ENCODE data around the gene MAPK4.

The MAPK4 gene

DNA sequence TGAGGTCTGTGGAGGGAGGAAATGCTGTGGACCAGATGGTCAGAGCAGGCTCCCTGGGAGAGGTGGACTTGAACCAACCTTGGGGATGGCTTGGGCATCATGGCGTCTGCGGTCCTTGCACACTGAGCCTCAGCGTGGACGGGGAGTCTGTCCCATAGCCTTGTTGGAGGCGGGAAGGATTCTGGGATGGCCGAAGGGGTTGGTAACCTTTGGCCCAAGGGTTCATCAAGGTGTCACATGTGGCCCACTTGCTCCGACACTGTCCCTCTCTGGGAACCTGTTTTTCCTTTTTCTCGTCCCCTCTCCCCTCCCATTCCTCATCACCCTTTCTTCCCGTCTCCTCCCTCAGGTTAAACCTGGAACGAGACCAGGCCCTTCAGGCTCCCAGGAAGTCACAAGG lies 66.4 kb downstream of the MAPK4 start:
- DNase-seq, result no peak

DNA sequence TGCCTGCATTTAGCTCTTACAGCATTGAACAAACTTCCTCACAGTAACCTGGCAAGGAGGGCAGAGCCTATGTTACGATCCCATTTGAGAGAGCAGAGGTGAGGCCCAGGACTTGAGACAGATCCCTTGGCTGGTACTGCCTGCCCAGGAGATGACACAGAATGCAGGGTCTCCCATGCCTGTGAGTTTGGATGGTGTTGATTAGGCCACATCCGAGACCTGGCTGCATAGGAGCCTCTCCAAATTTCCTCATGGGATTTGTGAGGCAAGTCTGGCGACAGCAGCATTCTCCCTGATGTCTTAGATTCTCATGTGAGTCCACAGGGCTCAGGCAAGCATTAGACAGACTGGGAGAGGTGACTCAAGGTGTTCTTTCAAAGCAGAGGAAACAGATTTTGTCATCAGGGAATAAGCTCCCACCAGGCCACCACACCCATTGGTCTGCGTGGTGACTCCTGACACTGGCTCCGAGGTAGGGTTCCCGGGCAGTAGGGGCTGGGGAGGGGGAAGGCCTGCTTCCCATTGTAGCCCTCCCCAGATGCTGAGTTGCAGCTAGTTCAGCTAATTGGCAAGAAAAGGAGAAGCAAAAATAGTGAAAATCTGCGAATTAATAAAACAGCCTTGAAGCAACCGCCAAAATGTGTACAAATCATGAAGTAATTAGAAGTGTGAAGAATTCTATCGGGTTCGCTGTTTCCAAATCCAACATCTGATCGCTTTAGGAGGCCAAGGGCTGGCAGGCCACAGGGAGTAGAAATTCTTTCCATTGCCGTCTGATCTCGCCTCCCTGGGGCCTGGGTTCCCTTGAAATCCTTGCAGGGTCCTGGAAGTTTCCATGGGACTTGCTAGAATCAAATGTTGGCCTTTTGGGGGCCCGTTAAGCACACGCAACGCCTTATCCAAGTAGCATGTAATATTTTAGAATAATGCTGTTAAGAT lies 68.0 kb downstream of the MAPK4 start:
- no peak for DNase-seq

DNA sequence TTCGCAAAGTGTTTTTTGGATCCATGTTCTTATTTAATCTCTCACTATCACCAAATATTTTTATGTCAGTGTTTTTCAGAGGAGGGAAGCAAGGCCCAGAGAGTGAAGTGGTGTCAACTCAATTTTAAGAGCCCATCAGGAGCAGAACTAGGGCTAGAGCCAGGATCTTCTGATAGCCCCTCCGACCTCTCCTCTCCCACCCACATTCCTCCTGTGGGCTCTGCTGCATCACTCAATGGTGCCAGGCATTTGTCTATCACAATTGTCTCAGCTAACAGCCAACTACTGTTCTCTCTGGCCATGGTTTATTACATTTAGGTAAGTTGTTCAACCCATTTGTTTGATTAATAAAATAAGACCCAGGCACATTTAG lies 68.6 kb downstream of the MAPK4 start:
- no peak for DNase-seq

DNA sequence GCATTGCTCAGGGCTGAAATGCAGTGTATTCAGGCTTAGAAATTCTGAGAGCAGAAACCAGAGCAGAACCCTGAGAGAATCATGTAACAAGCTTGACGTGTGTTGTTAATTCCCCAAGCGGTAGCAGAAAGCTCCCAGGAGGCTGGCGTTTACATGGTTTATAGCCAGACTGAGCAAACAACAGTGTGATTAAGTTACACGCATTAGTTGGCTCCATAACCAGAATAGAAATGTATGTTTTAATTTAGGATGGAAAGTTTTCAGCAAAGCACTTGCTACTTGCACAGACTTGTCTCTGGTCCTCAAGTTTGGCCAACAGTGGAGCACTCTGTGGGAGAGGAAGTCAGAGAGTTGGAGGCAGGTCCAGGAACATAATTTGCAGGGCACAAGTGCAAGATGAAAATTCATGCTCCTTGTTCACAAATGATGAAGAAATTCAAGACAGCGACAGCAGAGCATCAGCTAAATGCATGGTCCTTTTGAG lies 69.3 kb downstream of the MAPK4 start:
- no peak for DNase-seq

DNA sequence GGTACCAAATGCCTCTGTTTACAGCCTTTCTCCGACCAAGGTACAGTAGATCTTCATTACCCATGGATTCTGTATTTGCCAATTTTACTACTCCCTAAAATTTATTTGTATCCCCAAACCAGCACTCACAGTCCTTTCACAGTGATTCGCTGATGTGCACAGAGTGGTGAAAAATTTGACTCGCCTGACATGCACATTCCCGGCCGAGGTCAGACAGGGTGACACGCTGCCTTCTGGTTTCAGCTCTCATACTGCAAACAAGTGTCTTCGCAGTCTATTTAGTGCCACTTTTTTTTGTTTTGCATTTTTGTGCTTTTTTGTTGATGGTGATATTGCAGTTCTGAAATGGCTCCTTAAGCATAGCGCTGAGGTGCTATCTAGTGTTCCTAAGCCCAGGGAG lies 71.0 kb downstream of the MAPK4 start:
- DNase-seq, result no peak

DNA sequence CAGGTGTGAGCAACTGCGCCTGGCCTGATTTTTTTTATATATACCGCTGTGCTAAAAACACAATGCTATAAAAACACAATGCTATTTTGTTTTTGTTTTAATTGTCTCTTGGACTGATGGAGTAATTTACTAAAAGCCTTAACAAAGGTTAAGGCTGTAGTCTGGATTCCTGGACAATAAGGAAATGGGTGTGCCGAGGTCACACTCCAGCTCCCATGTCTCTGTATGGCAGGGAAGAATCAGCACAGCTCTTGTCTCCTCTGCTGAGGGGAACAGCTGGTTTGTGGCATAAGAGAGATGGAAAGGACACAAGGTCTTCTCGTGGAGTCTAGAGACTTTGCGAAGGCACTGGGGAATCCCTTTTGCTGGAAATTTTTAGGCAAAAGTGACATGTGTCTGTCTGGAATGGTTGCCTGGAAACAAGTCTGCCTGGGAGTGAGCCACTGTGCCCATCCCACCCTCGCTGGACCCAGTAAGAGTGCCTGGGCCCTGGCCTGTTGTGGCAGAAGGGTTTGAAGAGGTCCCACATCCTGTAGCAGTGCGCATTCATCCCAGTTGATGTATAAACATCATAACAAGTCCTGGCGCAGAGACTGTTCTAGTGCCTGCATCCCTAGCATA lies 73.1 kb downstream of the MAPK4 start:
- DNase-seq, result no peak

DNA sequence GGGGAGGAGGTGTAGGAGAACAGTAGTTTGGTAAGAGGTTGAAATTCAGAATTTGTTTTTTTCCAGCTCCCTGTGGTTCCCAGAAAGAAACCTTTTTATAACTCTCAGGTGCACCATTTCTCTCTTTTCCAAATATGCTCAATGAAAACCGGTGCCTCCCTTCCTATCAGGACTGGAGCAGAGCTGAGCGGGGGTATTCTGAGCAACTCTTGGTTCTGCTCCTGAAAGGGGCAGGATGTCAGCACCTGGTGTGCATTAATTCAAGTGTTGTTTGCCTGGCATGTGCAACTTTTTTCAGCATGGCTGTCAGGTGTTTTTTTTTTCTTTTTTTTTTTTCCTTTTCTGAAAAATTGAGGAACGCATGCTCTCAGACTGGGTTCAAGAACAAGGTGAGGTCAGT lies 74.1 kb downstream of the MAPK4 start:
- DNase-seq, result no peak

DNA sequence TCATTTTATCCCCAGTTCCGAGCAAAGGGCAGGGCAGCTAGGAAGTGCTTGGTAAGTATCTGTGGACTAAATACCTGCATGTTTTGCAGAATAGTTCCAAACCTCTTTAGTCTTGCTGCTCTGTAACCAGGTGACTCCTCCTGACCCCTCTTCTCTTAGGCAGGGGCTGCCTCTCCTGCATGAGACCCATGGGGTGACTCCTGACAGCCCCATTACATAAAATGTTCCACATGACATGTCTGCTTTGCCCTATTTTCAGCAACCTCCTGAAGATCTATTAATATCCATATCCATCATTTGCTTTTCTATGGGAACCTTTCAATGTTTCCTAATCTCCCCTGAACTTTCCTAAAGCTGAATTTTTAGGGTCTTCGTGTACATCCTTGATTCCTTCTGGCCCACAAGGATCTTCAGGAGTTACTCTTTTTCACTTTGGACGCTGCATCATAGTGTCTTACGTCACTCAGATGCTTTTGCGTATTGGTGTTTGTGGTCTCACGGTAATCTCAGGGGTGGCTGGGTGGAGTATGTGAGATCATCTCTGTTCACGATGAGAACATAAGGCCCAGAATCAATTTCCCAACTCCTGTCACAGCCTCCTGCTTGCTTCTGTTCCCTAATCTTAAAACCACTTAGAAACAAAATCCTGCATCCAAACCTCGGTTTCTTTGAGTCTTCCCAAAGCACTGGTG lies 76.6 kb downstream of the MAPK4 start:
- no peak for DNase-seq

DNA sequence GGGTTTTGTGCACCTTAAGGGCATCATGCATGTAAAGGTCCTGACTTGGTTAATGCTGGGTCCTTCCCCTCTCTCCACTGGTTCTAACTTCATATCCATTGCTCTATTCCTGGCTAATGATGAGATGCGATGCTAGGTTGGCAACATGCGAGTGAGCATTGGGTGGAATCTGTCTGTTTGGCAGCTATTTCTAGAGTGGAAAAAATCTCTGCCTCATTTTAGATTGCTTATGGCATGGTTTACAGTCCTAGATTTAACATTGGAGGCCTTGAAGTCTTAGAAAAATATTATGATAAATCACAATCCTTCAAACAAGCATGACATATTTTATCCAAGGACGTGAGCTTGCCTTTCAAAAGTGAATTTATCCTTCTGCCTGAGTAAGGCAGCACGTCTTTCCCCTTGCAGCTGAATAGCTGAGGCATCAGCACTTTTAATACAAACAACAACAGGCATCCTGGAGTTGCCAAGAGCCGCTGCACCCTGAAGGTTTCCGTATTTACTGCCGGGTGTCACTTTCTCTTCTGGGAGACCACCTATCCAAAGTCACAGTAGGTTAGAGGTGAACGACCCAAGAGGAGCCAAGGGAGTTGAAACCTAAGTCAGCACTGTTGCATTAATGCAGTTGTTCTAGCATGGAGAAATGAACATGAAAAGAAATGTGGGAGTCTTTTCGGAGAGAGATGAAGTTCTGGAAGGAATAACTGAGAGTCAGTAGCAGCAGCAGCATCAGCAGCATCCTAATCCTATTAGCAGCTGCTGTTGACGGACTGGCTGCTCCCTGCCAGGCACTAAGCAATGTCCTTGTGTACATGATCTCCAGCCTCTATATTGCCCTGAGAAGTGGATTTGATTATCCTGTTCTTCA lies 78.4 kb downstream of the MAPK4 start:
- DNase-seq, result no peak

DNA sequence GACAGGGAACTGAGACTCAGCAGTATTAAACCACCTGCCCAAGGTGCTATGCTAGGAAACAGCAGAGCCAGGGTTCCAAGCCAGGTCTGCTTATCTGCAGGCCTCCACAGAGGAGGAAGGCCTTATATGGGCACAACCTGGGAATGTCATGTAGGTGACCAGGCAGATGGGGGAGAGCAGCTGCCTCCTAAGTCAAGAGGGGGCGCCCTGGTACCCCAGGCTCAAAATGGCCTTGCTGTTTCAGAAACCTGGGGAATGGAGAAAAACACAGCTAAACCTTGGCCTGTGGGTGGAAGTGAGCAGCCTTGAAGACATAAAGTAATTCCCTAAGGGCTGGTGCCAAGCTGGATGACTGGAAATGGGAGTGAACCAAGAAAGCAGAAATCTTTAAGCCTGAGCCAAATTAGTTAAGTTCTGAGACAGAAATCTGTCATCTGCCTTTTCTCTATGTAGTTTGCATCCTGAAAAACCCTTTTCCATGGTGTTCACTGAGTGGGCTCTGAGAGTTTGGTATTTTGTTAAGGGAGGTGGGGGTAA lies 79.1 kb downstream of the MAPK4 start:
- DNase-seq, result no peak

DNA sequence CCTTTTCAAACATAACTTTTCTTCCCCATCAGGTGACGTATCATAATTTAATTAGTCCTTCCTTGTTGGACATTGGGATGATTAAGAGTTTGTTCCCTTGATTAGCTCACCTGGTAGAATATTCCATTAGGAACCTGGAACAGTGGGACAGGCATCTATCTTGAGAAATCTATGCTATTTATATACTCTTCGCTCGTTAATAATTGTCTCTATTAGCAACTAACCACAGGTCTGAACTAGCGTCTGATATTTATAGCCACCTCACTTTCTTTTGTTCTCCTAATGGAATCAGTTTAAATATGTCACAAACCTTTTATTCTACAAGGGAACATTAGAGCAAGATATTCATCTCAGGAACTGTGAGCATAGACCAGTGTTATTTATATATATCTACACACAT lies 79.8 kb downstream of the MAPK4 start:
- DNase-seq, result no peak

DNA sequence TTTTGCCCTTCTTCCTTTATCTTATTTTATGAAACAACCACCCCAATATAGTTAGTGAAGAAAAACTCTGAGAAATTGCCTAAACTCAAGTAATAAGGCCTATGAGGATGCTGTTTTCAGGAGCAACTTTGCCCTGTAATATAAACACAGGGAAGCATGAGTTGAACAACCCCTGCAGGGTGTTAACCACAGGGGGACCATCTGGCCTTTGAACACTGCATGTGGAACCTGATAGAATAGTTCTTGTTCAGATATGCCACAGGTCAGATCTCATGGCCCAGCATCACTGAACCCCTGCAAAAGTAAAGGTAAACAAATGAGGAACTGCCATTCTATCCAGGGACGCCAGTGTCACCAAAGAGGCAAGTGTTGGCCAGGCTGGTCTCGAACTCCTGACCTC lies 82.6 kb downstream of the MAPK4 start:
- no peak for DNase-seq

DNA sequence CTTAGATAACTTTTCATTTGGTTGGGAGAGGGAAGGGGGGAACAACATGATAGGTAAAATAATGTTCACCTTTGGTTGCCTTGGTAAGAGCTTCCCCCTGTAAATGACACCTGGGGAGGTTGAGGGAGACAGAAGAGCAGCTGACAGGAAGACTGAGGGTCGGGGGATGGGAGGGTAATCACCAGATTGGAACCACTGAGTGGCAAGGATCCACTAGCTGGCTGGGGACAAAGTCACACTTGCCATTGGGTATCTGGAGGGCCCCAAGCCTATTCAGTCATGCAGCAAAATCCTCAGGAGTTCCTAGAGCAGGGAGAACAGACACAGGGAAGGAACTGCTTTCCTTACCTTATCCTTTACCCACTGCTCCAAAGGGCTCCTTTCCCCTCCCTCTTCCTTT lies 84.3 kb downstream of the MAPK4 start:
- no peak for DNase-seq

DNA sequence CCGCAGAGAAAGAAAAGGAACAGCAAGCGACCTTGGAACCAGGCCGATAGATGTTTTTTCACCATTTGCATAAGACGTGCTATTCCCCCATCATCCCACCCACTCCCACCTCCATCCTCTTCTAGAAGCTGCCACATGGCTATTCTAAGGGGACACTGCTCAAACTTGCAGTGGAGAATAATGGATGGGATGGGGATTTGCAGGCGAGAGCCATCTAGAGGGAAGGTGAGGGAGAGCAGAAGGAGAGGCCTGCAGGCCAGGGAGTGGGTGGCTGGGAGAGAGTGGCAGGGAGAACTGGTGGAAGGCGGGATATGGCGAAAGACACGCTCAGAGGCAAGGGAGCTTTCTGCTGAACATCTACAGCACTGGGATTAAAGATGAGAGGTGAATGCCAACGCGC lies 84.9 kb downstream of the MAPK4 start:
- peak; percentile 8 for DNase-seq

DNA sequence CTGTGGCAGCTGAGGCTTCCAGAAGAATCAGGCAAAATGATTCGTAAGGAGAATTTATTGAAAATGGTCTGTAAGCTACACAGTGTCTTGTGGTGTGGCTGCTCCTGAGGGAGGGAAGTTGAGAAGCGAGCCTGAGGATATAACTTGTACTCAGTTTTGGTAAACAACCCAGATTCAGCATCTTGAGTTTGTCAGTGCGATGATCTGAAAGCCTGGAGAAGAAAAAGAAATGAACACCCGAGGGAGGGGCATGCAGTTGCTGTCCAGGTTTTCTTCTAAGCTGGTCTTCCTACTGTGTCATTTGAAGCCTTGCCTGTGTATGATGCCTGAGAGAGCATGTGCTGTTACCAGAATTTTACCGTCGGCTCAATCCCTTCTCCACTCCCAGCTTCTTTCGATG lies 87.3 kb downstream of the MAPK4 start:
- DNase-seq, result no peak

DNA sequence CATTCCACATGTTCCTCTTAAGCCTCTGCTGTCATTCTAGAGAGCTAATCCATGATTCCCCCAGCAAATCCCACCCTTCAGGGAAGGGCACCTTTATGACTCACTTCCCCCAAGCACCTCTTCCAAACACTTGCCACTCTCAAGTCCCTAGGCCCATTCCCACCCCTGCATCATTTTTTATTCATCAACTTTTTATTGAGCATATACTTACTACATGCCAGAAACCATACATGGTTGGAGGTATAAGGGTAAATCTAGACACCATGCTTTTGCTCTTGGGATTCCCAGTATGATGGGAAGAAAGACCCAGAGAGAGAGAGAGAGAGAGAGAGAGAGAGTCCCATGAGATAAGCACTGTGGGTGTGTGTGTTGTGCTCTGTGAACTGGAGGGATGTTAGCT lies 87.9 kb downstream of the MAPK4 start:
- DNase-seq, result no peak

DNA sequence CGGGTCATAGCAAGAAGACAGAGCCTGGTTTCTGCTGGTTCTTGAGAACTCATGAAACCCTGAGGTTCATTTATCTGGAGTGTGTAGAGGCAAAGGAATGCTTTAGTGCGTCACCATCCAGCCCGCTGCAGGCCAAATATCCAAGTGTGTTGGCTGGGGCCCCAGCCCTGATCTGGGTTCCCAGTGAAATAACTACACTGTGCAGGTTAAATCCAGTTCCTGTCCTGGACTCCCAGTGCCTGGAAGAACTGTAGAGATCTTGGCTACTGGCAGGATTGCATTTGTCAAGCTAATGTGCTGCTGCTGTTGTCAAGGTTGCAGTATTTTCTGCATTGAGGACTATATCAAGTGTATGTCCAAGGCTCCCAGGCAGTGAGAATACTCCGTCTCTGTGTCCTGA lies 89.9 kb downstream of the MAPK4 start:
- DNase-seq, result no peak

DNA sequence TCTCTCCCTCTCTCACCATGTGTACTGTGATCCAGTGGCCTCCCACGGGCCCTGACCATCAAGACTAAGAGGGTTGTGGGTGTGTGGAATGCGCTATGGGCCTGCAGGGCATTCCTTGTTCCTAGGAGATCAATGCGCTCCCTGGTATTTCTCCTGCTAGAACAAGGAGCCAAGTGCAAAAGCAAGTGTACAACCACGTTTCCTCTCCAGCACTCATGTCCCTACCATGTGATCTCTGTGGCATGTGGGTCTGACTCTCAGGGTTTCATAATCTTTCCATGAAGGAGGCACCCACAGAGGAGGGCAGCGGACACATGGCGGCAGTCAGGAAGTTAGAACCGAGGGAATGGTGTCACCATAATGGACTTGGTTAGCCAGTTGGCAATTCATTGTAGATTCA lies 91.4 kb downstream of the MAPK4 start:
- DNase-seq, result no peak

DNA sequence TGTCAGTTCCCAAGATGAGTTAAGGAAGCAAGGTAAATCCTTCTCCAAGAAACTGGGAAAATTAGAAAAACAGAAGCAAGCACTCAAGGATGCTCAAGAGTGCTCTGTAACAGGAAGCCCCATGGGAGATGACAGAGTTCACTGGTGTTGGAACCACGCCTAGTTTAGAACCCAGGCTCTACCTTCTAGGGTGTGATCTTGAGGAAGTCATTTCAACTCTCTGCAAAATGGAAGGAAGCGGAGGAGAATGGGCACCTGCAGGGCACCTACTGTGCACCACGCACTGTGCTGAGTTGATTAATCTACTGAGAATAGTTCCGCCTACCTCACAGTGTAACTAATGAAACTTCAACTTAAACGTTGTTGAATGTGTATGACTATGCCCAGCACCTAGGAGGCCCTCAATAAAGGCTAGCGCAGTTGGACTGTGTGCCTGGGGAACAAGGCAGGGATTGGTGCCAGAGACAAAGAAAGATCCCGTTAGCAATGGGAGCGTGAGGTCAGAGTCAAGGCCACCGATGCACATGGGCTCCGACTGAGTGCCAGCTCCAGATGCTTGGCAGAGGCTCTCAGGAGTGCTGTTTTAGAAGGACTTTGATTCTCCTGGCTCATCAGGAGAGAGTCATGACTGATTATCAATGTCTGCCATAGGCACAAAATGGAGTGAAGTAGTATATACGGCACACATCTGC lies 93.7 kb downstream of the MAPK4 start:
- no peak for DNase-seq

DNA sequence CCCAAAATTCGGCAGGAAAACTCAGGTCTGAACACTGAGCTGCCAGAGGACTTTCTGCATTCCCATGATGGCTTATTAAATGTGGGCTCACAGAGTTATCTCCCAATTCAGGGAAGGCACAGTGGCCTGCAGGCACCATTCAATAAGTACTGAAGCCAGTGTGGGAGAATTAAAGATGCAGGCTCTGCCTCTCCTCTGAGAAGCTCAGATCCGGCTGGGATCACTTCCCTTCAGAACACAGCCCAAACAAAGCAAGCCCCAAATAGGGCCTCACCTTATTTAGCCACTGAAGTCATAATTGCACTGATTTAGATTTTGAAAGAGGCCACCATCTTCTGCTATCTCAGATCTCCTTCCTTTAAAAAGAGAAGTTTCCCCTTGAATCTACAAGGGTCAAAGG lies 94.3 kb downstream of the MAPK4 start:
- DNase-seq, result no peak

DNA sequence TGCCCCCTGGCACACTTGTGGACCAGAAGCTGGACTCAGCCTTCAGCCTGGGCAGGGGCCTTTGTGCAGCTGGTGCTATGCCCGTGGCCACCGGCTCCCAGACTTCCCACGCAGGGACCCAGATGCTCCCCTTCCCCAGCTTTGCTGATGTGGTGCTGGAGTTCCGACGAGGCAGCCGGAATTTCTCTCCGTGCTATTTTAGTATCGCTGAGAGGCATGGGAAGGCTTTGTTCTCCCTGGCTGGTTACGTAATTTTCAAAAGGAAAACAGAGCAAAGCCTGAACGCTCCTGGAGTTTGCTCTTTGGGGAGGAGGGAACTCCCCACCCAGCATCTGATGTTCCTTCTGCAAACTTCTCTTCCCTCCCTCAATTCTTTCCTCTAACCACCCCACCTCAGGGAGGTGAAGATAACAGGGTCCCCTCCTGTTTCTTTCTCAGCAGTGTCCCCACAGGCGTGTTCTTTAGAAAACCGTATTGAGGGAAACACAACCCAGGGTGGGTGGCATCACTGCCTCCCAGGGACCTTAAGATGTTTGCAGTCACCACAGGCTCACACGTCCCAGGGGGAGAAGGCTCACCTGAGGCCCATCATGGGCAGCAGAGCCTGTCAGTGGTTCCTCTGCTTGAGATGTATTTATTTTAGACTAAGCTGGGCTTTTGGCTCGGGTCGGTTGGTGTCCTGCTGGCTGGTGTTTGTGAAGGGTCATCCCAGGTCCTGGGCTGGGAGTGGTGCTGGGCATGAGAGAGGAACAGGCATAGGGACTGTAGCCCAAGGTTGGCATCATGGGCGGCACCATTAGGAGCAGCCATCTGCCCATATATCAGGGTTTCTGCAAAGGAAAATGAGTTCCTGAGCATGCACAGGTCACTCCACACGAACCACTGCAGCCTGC lies 95.0 kb downstream of the MAPK4 start:
- DNase-seq, result no peak

All from hematopoietic multipotent progenitor cell treated with erythropoietin and hydrocortisone succinate and interleukin-3 and kit ligand, for 4 days (in vitro differentiated cells).